Adrenal gland (tissue), 12 donors: ENCODE results near the gene MRPS25. TPM values are rescaled to one million over a fixed set of nuclear protein-coding genes. Genes with fewer than 3 reads are reported as not detected.
A peak's percentile ranks its signal among the peaks of the same experiment; 100 is the strongest.

Experiments used
- DNase-seq, 7 donors: peaks; one replicate each; pipeline ENCODE4 v3.0.0-alpha.2; 2019 to 2020
- H3K27ac ChIP-seq, 5 donors: fragments of 200-600 bp; sonication (generic) in 4 of 5; 1 replicate in 3 of 5; 2 replicates in 2 of 5; pipeline versions ENCODE4 v1.5.1 to v1.8.0; 2016 to 2020; ENCODE audit warnings: mild to moderate bottlenecking in 1 of 5
- H3K27me3 ChIP-seq: fragments of 200-600 bp; 2 replicates; pipeline ENCODE4 v1.8.0; 2021
- H3K36me3 ChIP-seq, 2 donors: fragments of 200-600 bp; replicated peaks in 1 of 2; 1 replicate in 1 of 2; 2 replicates in 1 of 2; pipeline versions ENCODE4 v1.5.1 to v1.8.0; 2018 to 2022
- H3K4me1 ChIP-seq, 2 donors: fragments of 200-600 bp; replicated peaks in 1 of 2; 1 replicate in 1 of 2; 2 replicates in 1 of 2; pipeline versions ENCODE4 v1.5.1 to v1.8.0; 2018 to 2021
- H3K4me3 ChIP-seq, 4 donors: fragments of 200-600 bp; sonication (generic) in 3 of 4; one replicate each; pipeline ENCODE4 v1.5.1; 2016 to 2018
- H3K9me3 ChIP-seq, 3 donors: fragments of 200-600 bp; sonication (generic) in 1 of 3; replicated peaks in 1 of 3; 1 replicate in 2 of 3; 2 replicates in 1 of 3; pipeline versions ENCODE4 v1.5.1 to v1.8.0; 2016 to 2021
- POLR2A ChIP-seq, 2 donors: fragments of 450-650 bp; IDR thresholded peaks; one replicate each; pipeline ENCODE4 v1.6.1; 2017; ENCODE audit warnings: antibody characterized with exemption in 2 of 2, mild to moderate bottlenecking in 2 of 2, moderate library complexity in 1 of 2
- WGBS, 4 donors: extraction: QIAGEN DNeasy Blood & Tissue Kit in 2 of 4; methylation state at CpG; one replicate each; pipeline versions ENCODE4 v1.1.5 to v1.1.7; 2013 to 2017; 5-methylcytosine and 5-hydroxymethylcytosine counted together
- intact Hi-C, 2 donors: fragments of 100-400 bp; cut with DNase I; formaldehyde crosslinking; loops; one replicate each; pipeline versions ENCODE4 v1.14.1 to v1.15.0; 2022 to 2023
- polyA plus RNA-seq, 3 donors: library from polyadenylated mRNA; stranded (reverse); fragments of 200-250 nt in 2 of 3; fragments of 350-450 nt in 1 of 3; fragmentation: Illumina TruSeq in 1 of 3; extraction: RNeasy Lipid Tissue Mini Kit (QIAGEN cat#74804) in 1 of 3; gene quantifications; one replicate each; pipeline ENCODE4 v1.2.3, GENCODE V29; 2013 to 2014
- total RNA-seq, 9 donors: library from RNA; depleted of rRNA in 4 of 9; stranded (reverse); fragments of >200 nt in 4 of 9; fragments of 120-200 nt in 1 of 9; fragmentation: NEBNext Ultra II Directional in 1 of 9; extraction: Animal tissue kit (Norgen Biotek cat#: 25700) in 1 of 9; gene quantifications; one replicate each; pipeline versions ENCODE4 v1.1.0 to v1.2.4, GENCODE V29; 2013 to 2023
- TF ChIP-seq, protein P1 (sequence below), 6 experiments: fragments of 450-650 bp in 4 of 6; fragments of 200-600 bp in 2 of 6; sonication (generic) in 1 of 6; IDR thresholded peaks; 1 replicate in 5 of 6; 2 replicates in 1 of 6; pipeline versions ENCODE4 v1.5.1 to v1.8.0; 2016 to 2021; ENCODE audit warnings: antibody characterized with exemption in 6 of 6, mild to moderate bottlenecking in 2 of 6, moderate library complexity in 1 of 6
- donor health status: healthy with polysubstance abuse.
- donor health status: Bipolar disorder and iron deficiency.
- donor health status: DM: yes; HTN: yes; CAD: no.
- donor health status: DM: no; HTN: no; CAD: no.
- donor health status: DM: no; HTN: no; CAD: no.
- donor health status: DM: yes; HTN: yes; CAD: no.

The MRPS25 gene
- total and polyA plus RNA-seq, 12 donors: 12.9 to 145 (median 46.0) TPM

- intact Hi-C loops: no loop called here
- Histone ChIP-seq H3K4me1 (peaks cover 9 to 19% of the 10 kb centered on the region in 2 donors), H3K36me3 (peaks cover 0 to 10% of the 10 kb centered on the region in 2 donors), H3K9me3 (no peaks in the 10 kb centered on the region), H3K27ac (no peak overlapping the region), H3K4me3 (no peak overlapping the region), H3K27me3 (no peaks in the 10 kb centered on the region)
- DNase-seq: peak in 1 of 7 donors; percentile 9
- TF ChIP-seq, protein P1, sequence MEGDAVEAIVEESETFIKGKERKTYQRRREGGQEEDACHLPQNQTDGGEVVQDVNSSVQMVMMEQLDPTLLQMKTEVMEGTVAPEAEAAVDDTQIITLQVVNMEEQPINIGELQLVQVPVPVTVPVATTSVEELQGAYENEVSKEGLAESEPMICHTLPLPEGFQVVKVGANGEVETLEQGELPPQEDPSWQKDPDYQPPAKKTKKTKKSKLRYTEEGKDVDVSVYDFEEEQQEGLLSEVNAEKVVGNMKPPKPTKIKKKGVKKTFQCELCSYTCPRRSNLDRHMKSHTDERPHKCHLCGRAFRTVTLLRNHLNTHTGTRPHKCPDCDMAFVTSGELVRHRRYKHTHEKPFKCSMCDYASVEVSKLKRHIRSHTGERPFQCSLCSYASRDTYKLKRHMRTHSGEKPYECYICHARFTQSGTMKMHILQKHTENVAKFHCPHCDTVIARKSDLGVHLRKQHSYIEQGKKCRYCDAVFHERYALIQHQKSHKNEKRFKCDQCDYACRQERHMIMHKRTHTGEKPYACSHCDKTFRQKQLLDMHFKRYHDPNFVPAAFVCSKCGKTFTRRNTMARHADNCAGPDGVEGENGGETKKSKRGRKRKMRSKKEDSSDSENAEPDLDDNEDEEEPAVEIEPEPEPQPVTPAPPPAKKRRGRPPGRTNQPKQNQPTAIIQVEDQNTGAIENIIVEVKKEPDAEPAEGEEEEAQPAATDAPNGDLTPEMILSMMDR (IDR thresholded peaks at IDR 0.05): no peak
- no peak for TF ChIP-seq POLR2A (IDR thresholded peaks at IDR 0.05)
- 86 to 93% (median 89%) methylated on average over 4 of the region's 4 CpGs for WGBS, 4 donors
These were observed 1.9 kb downstream of the MRPS25 start for GRCh38 chr3:15063238-15063637.

DNA sequence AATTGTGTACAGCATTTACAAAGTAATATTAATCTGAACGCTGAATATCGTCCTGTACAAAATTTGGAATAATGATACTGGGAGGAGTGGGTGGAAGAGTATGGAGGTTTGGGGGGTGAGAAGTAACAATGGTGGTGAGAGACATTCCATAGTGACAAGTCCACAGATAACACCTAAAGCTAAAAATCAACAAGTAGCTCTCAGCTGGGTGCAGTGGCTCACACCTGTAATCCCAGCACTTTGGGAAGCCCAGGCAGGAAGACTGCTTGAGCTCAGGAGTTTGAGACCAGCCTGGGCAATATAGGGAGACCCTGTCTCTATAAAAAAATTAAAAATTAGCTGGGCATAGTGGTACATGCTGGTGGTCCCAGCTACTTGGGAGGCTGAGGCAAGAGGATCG lies 5.1 kb downstream of the MRPS25 start:
- Histone ChIP-seq H3K4me1 (peaks cover 6 to 14% of the 10 kb centered on the region in 2 donors), H3K36me3 (peaks cover 0 to 19% of the 10 kb centered on the region in 2 donors), H3K4me3 (no peak overlapping the region), H3K27me3 (no peaks in the 10 kb centered on the region), H3K9me3 (no peaks in the 10 kb centered on the region), H3K27ac (no peak overlapping the region)
- 87 to 96% (median 94%) methylated on average over 3 of the region's 3 CpGs for WGBS, 4 donors
- TF ChIP-seq, protein P1 (IDR thresholded peaks at IDR 0.05): no peak
- TF ChIP-seq POLR2A (IDR thresholded peaks at IDR 0.05): no peak
- no peak for DNase-seq
- intact Hi-C loops: no loop called here

DNA sequence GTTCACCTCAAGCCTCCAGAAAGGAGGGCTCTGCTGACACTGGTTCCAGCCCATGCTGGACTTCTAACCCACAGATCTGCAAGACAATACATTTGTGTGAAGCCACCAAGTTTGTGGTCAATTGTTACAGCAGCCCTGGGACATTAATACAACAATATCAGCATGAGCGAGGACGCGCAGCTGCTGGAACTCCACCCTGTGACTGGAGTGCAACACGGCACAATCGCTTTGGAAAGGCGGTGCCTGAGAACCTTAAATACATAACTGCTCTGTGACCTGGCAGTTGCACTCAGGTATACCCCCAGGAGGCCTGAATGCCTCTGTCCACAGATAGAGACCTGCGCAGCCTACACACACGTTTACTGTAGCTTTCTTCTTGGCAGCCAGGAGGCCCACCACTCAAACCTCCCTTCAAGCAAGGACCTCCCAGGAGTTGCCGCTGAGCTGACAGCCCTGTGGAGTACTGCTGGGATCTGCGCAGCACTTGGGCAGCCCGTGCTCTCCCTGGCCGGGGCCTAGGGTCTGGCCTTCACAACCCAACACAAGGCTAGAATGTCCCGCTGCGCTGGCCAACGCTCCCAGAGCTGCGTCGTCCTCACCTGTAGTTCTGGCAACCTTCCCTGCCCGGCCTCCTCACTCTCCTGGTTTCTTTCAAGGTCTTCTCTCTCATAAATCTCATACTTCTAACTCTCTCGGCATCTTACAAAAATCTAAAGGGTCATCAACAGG lies 8.3 kb downstream of the MRPS25 start:
- intact Hi-C loops: loop anchor here in 1 of 2 donors (10.0 kb wide), 1 partner anchor 132 kb away; no protein-coding TSS in a partner anchor

GRCh38 chr3:15055019-15055557 lies 10.0 kb downstream of the MRPS25 start:
- Histone ChIP-seq H3K27me3 (no peaks in the 10 kb centered on the region), H3K27ac (no peak overlapping the region), H3K4me1 (no peaks in the 10 kb centered on the region), H3K36me3 (peaks cover 0 to 28% of the 10 kb centered on the region in 2 donors), H3K9me3 (no peaks in the 10 kb centered on the region), H3K4me3 (no peak overlapping the region)
- TF ChIP-seq, protein P1 (IDR thresholded peaks at IDR 0.05): no peak
- TF ChIP-seq POLR2A (IDR thresholded peaks at IDR 0.05): no peak
- DNase-seq: no peak
- 90 to 97% (median 96%) methylated on average over 8 of the region's 8 CpGs for WGBS, 4 donors
- intact Hi-C loops: loop anchor here in 1 of 2 donors (10.0 kb wide), 1 partner anchor 130 kb away; no protein-coding TSS in a partner anchor

More for the DNA sequence above, 8.3 kb downstream of the MRPS25 start:
- H3K9me3 ChIP-seq: no peaks in the 10 kb centered on the region
- no peaks in the 10 kb centered on the region for H3K27me3 ChIP-seq
- TF ChIP-seq, protein P1 (IDR thresholded peaks at IDR 0.05): no peak
- TF ChIP-seq POLR2A (IDR thresholded peaks at IDR 0.05): no peak
- no peak overlapping the region for H3K4me3 ChIP-seq
- H3K4me1 ChIP-seq: no peaks in the 10 kb centered on the region
- DNase-seq: no peak
- peaks cover 0 to 25% of the 10 kb centered on the region in 2 donors for H3K36me3 ChIP-seq
- 84 to 91% (median 88%) methylated on average over 19 of the region's 19 CpGs for WGBS, 4 donors
- no peak overlapping the region for H3K27ac ChIP-seq
